HL-60 (cell line): ENCODE measurements around the gene ZNF81.

Source experiments
- DNase-seq, 2 experiments: peaks; one replicate each; pipeline ENCODE4 v3.0.0-alpha.2; 2010 to 2020; ENCODE audit warnings: low read depth in 1 of 2, low spot score in 1 of 2
- H3K27ac ChIP-seq: fragments of 250-450 bp; sonication (Bioruptor Pico); replicated peaks from 2 replicates; pipeline ENCODE4 v1.5.1; 2020; ENCODE audit warnings: mild to moderate bottlenecking, moderate library complexity
- H3K27me3 ChIP-seq: fragments of 250-450 bp; sonication (Bioruptor Pico); 2 replicates; pipeline ENCODE4 v1.5.1; 2021; ENCODE audit warnings: mild to moderate bottlenecking, moderate library complexity; ENCODE audit not compliant: insufficient read depth, poor library complexity, severe bottlenecking
- H3K4me3 ChIP-seq: replicated peaks from 2 replicates; pipeline ENCODE4 v1.5.1; 2011; ENCODE audit warnings: mild to moderate bottlenecking, control low read depth, low read length; ENCODE audit not compliant: insufficient read depth
- GABPA ChIP-seq: IDR thresholded peaks from 2 replicates; pipeline ENCODE4 v1.6.1; 2012; ENCODE audit warnings: low read depth
- POLR2AphosphoS5 ChIP-seq: IDR thresholded peaks from 2 replicates; pipeline ENCODE4 v1.6.1; 2012; ENCODE audit warnings: low read depth
- SPI1 ChIP-seq: IDR thresholded peaks from 2 replicates; pipeline ENCODE4 v1.6.1; 2012; ENCODE audit warnings: low read depth, mild to moderate bottlenecking, borderline replicate concordance
- long read RNA-seq: library from polyadenylated mRNA; unstranded; transcript quantifications from one replicate; pipeline ENCODE4 v2.0.0, GENCODE V29; 2020
- TF ChIP-seq, protein P1 (sequence below): IDR thresholded peaks from one replicate; pipeline ENCODE4 v1.5.1; 2011; ENCODE audit warnings: low read length, control low read depth, inconsistent platforms; ENCODE audit not compliant: insufficient read depth
- TF ChIP-seq, protein P2 (sequence below): IDR thresholded peaks from 2 replicates; pipeline ENCODE4 v1.6.1; 2012; ENCODE audit warnings: low read depth; ENCODE audit not compliant: insufficient replicate concordance

The ZNF81 gene
- long read RNA-seq, full-length matches to known transcripts, result 1 of 7 reads
- long read RNA-seq, partial matches to known transcripts, result 0 of 7 reads
- long read RNA-seq, other reads (novel, unspliced or antisense), result 6 of 7 reads

DNA sequence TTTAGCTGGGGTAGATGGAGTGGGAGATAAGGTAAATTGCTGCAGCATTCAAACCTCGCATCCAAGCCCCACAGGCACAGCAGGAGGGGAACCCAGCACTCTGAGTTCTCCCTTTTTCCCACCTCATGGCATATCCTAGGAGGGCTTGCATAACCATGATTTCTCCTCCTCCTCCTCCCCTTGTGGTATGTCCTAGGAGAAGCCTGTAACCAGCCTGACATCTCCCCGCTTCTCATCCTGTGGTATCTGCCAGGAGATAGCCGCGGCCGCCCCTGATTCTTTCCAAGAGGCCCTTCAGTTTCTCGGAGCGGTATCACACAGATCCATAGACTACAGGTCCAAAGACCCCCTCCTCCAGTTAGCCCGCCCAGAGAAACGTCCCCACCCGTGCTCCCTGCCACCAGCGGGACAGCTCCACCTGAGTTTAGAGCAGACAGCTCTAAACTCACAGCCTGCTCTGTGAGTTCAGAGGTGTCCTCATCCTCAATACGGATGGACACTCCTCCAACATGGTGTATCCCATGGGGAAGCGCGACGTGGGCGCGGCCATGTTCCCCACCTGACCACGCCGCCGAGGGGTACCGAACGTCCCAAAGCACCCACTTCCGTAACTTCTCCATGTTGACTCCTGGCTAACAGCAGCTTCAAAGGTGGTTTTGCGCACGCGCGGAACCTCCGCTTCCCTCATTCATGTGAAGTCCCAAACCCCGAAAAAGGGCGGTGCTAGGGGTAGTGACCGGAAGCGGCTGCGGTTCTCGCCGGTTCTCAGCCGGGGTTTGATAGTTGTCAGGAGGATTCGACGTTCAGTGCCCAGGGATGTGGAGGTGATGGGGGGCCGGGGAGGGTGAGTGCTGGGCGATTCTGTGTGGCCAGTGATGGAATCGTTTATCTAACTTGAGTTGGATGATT, at the start of gene ZNF81:
ZNF81 (plus strand) TSS at position 739 of the 909 bp plus-strand sequence. CDS start 9,366 bp downstream, outside the sequence.
- peak; percentile 88 to 96 for DNase-seq
- peak within 1 kb of the TSS; percentile 63 for H3K4me3 ChIP-seq
- TF ChIP-seq, protein P1, sequence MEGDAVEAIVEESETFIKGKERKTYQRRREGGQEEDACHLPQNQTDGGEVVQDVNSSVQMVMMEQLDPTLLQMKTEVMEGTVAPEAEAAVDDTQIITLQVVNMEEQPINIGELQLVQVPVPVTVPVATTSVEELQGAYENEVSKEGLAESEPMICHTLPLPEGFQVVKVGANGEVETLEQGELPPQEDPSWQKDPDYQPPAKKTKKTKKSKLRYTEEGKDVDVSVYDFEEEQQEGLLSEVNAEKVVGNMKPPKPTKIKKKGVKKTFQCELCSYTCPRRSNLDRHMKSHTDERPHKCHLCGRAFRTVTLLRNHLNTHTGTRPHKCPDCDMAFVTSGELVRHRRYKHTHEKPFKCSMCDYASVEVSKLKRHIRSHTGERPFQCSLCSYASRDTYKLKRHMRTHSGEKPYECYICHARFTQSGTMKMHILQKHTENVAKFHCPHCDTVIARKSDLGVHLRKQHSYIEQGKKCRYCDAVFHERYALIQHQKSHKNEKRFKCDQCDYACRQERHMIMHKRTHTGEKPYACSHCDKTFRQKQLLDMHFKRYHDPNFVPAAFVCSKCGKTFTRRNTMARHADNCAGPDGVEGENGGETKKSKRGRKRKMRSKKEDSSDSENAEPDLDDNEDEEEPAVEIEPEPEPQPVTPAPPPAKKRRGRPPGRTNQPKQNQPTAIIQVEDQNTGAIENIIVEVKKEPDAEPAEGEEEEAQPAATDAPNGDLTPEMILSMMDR, result no peak
- TF ChIP-seq SPI1 (peak; percentile 63; the same call in 1 of the 2 replicates), POLR2AphosphoS5 (peak; percentile 50; the same call in 1 of the 2 replicates), GABPA (no peak)
- TF ChIP-seq, protein P2, sequence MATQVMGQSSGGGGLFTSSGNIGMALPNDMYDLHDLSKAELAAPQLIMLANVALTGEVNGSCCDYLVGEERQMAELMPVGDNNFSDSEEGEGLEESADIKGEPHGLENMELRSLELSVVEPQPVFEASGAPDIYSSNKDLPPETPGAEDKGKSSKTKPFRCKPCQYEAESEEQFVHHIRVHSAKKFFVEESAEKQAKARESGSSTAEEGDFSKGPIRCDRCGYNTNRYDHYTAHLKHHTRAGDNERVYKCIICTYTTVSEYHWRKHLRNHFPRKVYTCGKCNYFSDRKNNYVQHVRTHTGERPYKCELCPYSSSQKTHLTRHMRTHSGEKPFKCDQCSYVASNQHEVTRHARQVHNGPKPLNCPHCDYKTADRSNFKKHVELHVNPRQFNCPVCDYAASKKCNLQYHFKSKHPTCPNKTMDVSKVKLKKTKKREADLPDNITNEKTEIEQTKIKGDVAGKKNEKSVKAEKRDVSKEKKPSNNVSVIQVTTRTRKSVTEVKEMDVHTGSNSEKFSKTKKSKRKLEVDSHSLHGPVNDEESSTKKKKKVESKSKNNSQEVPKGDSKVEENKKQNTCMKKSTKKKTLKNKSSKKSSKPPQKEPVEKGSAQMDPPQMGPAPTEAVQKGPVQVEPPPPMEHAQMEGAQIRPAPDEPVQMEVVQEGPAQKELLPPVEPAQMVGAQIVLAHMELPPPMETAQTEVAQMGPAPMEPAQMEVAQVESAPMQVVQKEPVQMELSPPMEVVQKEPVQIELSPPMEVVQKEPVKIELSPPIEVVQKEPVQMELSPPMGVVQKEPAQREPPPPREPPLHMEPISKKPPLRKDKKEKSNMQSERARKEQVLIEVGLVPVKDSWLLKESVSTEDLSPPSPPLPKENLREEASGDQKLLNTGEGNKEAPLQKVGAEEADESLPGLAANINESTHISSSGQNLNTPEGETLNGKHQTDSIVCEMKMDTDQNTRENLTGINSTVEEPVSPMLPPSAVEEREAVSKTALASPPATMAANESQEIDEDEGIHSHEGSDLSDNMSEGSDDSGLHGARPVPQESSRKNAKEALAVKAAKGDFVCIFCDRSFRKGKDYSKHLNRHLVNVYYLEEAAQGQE, result peak; percentile 21
- no peaks in the 10 kb centered on the region for H3K27me3 ChIP-seq
- peak within 1 kb of the TSS; percentile 72 for H3K27ac ChIP-seq

DNA sequence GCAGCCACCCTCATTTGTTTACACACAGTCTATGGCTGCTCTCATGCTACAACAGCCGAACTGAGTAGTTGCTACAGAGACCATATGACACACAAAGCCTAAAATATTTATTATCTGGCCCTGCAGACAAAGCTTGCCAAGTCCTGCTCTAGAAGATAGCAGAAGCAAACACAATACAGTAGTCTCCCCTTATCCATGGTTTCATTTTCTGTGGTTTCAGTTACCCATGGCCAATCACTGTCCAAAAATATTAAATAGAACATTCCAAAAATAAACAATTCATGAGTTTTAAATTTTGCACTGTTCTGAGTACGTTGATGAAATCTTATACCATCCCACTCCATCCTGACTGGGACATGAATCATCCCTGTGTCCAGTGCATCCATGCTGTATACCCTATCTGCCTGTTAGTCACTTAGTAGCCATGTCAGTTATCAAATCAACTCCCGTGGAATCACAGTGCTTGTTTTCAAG, 40.2 kb upstream of the ZNF81 start:
- Histone ChIP-seq H3K27me3 (no peaks in the 10 kb centered on the region), H3K4me3 (no peak overlapping the region), H3K27ac (no peak overlapping the region)
- DNase-seq, result no peak
- TF ChIP-seq GABPA (no peak), POLR2AphosphoS5 (no peak), SPI1 (no peak)
- TF ChIP-seq, protein P1, result no peak
- TF ChIP-seq, protein P2, result no peak

DNA sequence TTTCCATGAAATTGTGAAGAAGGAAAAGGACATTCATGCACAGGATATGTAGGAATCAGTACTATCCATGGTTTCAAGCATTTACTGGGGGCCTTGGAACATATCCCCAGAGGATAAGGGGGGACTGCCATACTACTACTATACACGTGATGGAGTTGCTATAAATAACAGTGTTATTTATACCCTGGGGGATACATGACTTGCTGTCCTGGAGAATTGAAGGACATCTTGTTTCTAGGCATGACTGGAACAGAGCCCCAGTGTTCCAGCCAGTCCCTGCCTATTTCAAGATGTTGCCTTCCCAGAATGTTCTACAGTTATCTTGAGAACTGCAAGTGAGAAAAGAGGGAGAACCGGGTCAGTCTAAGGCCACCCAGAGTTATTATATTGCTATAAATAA, 39.6 kb upstream of the ZNF81 start:
- TF ChIP-seq, protein P1, result no peak
- no peak for TF ChIP-seq POLR2AphosphoS5
- H3K4me3 ChIP-seq, result no peak overlapping the region
- no peaks in the 10 kb centered on the region for H3K27me3 ChIP-seq
- H3K27ac ChIP-seq, result no peak overlapping the region
- DNase-seq, result no peak

DNA sequence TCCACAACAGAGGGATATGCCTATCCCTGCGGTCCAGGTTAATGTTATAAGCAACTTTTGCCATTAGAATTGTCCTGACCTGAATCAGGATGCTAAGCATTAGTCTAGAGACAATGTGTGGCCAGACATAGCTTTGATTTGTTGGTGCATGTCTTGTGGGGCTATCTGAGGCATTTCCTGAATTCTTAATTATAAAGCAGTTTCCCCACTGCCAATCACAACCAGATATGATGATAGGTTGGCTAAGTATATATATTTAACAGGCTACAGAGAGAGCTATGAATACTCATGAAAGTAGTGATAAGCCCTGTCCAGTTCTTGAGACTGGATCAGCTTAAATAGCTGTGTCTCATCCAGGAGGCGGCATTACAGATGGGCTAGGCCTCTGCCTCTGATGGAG, 37.8 kb upstream of the ZNF81 start:
- H3K27ac ChIP-seq, result no peak overlapping the region
- no peaks in the 10 kb centered on the region for H3K27me3 ChIP-seq
- DNase-seq, result no peak
- H3K4me3 ChIP-seq, result no peak overlapping the region
- TF ChIP-seq POLR2AphosphoS5 (no peak), SPI1 (no peak), GABPA (no peak)
- TF ChIP-seq, protein P2, result no peak
